Parietal lobe (tissue), 1 donor: ENCODE results near the gene CTAGE9. TPM values are rescaled to one million over a fixed set of nuclear protein-coding genes. Genes with fewer than 3 reads are reported as not detected.

Source experiments
- total RNA-seq: library from RNA; depleted of rRNA; stranded (reverse); fragments of >200 nt; gene quantifications from one replicate; pipeline ENCODE4 v1.2.3, GENCODE V29; 2014

Gene CTAGE9, protein sequence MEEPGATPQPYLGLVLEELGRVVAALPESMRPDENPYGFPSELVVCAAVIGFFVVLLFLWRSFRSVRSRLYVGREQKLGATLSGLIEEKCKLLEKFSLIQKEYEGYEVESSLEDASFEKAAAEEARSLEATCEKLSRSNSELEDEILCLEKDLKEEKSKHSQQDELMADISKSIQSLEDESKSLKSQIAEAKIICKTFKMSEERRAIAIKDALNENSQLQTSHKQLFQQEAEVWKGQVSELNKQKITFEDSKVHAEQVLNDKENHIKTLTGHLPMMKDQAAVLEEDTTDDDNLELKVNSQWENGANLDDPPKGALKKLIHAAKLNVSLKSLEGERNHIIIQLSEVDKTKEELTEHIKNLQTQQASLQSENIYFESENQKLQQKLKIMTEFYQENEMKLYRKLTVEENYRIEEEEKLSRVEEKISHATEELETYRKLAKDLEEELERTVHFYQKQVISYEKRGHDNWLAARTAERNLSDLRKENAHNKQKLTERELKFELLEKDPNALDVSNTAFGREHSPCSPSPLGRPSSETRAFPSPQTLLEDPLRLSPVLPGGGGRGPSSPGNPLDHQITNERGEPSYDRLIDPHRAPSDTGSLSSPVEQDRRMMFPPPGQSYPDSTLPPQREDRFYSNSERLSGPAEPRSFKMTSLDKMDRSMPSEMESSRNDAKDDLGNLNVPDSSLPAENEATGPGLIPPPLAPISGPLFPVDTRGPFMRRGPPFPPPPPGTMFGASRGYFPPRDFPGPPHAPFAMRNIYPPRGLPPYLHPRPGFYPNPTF
- not detected for total RNA-seq

DNA sequence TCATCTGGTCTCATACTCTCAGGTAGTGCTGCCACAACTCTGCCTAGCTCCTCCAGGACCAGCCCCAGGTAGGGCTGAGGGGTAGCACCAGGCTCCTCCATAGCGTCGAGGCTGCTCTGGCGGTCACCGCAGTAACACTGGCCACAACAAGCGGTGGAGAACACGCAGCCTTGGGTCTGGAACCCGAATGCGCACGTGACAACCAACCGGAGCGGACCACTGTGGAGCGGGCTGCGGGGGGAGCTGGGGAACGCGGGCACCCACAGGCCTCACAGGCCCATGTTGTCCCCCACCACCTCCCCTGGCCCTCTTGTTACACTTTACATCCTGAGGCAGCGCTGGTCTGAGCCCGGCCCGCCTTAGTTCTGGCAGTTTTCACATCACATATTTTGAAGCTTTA is at the start of gene CTAGE9:
Gene CTAGE9, minus strand, starts transcription at position 101 of the 400 bp plus-strand sequence. Its CDS starts 0 bp downstream, at position 101.

Other genes with a start within 250 kb of the CTAGE9 start
- gene ARG1, start 137.8 kb downstream of the CTAGE9 start, total RNA-seq = not detected
- gene MED23, start 82.8 kb downstream of the CTAGE9 start, total RNA-seq = 81.1 TPM
- 0.63 TPM for gene ENPP3, start 73.7 kb downstream of the CTAGE9 start, total RNA-seq
- not detected for gene OR2A4, start 9.6 kb downstream of the CTAGE9 start, total RNA-seq
- 1.6 TPM for gene ENPP1, start 97.0 kb upstream of the CTAGE9 start, total RNA-seq
- 5.6 TPM for gene CCN2, start 240.4 kb upstream of the CTAGE9 start, total RNA-seq